Measurements from ENCODE around the gene RTN4R.
"Not testable (repeated sequence)": the region's sequence is repeated elsewhere in the genome, so short reads cannot be mapped to it uniquely, and the experiment has no call there.

Gene RTN4R

DNA sequence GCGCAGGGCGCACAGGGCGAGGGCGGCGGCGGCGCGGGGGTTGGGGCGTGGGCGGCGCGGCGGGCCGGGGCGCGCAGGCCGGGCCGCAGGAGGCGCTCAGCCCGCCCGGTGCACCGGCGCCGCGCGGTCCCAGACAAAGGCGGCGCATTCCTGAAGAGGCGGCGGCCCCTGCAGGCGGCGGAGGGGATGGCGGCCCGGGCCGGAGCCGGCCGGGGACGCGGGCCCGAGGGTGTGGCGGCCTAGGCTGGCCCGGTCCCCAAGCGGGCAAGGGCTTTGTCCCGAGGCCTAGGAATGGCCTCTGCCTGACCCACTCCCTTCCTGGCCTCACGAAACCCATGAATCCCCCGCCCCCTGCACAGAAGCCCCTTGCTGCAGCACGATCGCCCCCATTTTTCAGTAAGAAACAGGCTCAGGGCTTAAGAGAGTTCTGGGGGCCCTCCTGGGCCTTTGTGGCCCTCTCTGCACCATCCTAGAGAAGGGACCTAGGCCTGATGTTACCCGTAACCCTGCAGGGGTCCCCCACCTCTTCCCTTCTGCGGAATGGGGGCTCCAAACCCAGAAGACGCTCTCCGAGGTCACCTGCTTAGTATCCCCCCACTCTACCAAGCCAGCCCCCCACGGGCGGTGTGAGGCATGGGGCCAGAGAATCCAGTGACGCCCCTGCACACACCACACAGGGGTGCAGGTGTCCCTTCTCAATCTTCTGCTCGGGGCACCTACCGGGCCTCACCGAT is at the start of gene RTN4R:
Gene RTN4R, minus strand, starts transcription at position 40 of the 734 bp plus-strand sequence. CDS start 226 bp downstream, outside the sequence.
- Mint-ChIP-seq H3K27me3 (ENCODE audit: low read depth) (peaks cover 4% of the 10 kb centered on the region), H3K4me1 (peaks cover 8% of the 10 kb centered on the region), H3K9me3 (no peaks in the 10 kb centered on the region), H3K27ac (peak within 1 kb of the TSS in 1 of 3 experiments; percentile 81), H3K36me3 (ENCODE audit: low read depth) (no peaks in the 10 kb centered on the region), H3K4me3 (peak within 1 kb of the TSS; percentile 82 to 86 (median 82))
- TF ChIP-seq, protein P1, sequence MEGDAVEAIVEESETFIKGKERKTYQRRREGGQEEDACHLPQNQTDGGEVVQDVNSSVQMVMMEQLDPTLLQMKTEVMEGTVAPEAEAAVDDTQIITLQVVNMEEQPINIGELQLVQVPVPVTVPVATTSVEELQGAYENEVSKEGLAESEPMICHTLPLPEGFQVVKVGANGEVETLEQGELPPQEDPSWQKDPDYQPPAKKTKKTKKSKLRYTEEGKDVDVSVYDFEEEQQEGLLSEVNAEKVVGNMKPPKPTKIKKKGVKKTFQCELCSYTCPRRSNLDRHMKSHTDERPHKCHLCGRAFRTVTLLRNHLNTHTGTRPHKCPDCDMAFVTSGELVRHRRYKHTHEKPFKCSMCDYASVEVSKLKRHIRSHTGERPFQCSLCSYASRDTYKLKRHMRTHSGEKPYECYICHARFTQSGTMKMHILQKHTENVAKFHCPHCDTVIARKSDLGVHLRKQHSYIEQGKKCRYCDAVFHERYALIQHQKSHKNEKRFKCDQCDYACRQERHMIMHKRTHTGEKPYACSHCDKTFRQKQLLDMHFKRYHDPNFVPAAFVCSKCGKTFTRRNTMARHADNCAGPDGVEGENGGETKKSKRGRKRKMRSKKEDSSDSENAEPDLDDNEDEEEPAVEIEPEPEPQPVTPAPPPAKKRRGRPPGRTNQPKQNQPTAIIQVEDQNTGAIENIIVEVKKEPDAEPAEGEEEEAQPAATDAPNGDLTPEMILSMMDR (IDR thresholded peaks at IDR 0.05; ENCODE audit: unreplicated experiment in 3 of 3), result peak; percentile 62 to 73 (median 65)

DNA sequence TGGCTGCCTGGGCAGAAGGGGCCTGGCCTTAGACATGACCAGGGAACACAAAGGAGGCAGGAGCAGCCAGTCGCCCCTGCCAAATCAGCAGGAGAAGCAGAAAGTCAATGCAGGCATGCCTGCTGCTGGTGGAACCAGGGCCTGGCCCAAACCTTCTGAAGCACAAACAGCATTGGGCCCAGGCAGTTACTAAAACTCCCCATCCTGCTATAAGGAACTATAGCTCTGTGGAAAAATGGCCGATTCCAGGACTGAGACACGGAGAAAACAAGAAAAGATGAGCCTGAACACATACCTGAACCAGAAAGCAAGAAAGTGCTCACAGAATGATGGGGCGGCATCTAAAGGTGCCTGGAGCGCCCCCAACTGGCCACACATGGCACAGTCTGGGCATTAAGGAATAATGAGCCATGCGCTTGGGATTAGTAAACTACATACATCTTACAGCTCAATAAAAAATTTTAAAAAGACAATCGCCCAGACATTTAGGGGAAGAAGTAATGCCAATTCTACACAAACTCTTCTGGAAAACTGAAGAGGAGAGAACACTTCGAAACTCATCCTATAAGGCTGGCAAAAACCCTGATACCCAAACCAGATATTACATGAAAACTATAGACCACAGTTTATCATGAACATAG is 49.4 kb upstream of the RTN4R start:
- Mint-ChIP-seq H3K27ac (peak overlapping the region in 1 of 3 experiments; percentile 18), H3K4me1 (peaks cover 27% of the 10 kb centered on the region), H3K4me3 (peak overlapping the region; percentile 85 to 91 (median 90))
- H3K9me3 Mint-ChIP-seq; H3K27me3 Mint-ChIP-seq (ENCODE audit: low read depth); H3K36me3 Mint-ChIP-seq (ENCODE audit: low read depth): not testable (repeated sequence)
- TF ChIP-seq, protein P1 (IDR thresholded peaks at IDR 0.05; ENCODE audit: unreplicated experiment in 3 of 3), result peak; percentile 39 to 55 (median 46)

DNA sequence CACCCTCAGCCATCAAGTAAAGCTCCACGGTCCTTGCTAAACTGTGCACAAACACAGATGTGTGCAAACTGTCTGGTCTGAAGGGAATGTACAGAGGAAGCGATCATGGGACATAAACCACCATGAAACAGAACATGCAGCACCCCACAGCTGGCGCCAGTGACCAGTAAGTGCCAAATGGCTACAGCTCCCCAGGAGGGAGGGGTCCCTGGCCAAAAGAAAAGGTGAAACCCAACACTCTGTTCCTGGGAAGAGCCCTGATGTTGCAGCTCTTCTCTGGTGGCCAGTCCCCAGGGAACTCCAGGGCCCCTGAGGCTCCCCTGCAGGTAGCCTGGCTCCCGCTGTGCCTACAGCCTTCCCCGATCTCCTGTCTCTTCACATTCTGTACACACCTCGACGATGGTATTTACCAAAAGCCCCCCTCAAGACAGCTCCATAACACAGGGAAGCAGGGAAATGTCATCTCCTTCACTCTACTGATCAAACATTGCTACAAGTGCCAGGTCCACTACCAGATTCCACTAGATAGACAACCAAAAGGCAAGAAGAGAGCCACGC is 48.8 kb upstream of the RTN4R start:
- peaks cover 26% of the 10 kb centered on the region for H3K4me1 Mint-ChIP-seq
- H3K27me3 Mint-ChIP-seq (ENCODE audit: low read depth), result peaks cover under 1% of the 10 kb centered on the region

DNA sequence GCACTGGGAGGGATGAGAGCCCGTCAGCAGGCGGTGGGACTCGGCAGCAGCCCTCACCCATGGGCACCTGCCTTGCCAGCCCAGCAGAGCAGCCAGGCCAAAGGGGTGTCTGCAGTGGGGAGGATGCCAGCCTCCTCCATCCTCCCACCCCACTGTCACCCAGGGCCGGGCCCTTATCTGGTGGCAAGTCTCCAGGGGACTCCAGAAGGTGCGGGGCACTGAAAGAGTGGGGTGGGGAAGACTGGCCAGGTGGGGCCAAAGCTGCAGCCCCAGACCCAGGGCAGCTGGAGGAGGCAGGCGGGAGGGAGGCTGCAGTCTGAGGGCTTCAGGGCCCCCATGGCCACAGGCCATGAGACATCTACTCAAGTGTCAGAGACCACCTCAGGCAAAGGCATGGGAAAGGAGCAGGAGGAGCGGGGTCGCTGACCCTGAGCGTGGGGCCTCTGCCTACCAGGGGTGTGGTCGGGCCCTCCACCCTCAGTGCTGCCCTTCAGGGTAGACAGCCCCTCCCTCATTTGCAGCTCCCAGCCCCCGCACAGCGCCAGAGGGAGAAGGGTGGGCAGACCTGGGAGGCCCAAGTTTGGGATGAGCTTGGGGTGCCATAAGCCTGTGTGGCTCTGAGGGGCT is 48.2 kb upstream of the RTN4R start:
- Mint-ChIP-seq H3K27ac (no peak overlapping the region), H3K27me3 (ENCODE audit: low read depth) (peaks cover 4% of the 10 kb centered on the region), H3K9me3 (no peaks in the 10 kb centered on the region), H3K36me3 (ENCODE audit: low read depth) (no peaks in the 10 kb centered on the region), H3K4me3 (no peak overlapping the region), H3K4me1 (peaks cover 21% of the 10 kb centered on the region)
- TF ChIP-seq, protein P1 (IDR thresholded peaks at IDR 0.05; ENCODE audit: unreplicated experiment in 3 of 3), result no peak

More for the DNA sequence above, 48.8 kb upstream of the RTN4R start:
- Mint-ChIP-seq H3K36me3 (ENCODE audit: low read depth) (no peaks in the 10 kb centered on the region), H3K27ac (no peak overlapping the region), H3K9me3 (no peaks in the 10 kb centered on the region), H3K4me3 (peak overlapping the region; percentile 85 to 91 (median 90))
- TF ChIP-seq, protein P1 (IDR thresholded peaks at IDR 0.05; ENCODE audit: unreplicated experiment in 3 of 3), result no peak

DNA sequence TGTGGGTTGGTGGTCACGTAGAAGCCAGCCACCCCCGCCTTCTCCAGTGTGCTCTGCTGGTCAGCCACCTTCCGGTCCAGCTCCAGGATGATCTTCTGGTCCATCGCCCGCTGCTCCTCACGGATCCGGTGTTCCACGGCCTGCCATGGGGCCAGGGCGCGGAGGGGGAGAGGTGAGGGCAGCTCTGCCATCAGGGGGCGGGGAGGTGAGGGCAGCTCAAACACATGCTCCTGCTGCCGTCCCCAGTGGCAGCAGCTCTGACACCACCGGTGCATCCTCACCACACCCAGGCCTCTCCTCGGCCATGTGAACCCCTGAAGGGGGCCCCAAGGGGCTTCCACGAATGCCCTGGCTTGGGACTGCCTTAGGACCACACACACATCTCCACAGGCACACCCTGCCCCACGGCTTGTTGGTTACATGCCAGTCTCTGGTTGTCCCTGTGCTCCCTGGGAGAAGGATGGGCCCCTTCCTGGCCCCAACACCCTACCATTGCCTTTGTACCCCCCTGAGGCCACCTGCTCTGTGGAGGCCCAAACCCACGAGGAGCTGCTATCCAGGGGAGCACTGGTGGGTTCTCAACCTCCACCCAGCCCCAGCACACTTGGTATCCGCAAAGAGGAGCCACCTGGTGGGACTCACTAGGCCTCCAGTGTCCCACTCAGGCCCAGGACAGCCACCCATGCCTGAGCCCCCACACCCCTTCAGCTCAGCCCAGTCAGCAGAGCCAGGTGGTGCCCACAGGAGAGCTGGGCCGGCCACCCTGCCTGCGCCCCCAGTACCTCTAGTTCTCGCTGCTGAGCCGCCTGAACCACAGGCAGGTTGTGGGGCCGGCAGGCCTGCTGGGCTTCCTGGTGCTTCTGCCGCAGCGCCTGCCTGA is 47.5 kb upstream of the RTN4R start:
- no peak overlapping the region for H3K27ac Mint-ChIP-seq
- no peaks in the 10 kb centered on the region for H3K36me3 Mint-ChIP-seq (ENCODE audit: low read depth)
- no peak overlapping the region for H3K4me3 Mint-ChIP-seq
- TF ChIP-seq, protein P1 (IDR thresholded peaks at IDR 0.05; ENCODE audit: unreplicated experiment in 3 of 3), result no peak
- H3K27me3 Mint-ChIP-seq (ENCODE audit: low read depth), result peaks cover 4% of the 10 kb centered on the region
- no peaks in the 10 kb centered on the region for H3K9me3 Mint-ChIP-seq
- peaks cover 17% of the 10 kb centered on the region for H3K4me1 Mint-ChIP-seq

DNA sequence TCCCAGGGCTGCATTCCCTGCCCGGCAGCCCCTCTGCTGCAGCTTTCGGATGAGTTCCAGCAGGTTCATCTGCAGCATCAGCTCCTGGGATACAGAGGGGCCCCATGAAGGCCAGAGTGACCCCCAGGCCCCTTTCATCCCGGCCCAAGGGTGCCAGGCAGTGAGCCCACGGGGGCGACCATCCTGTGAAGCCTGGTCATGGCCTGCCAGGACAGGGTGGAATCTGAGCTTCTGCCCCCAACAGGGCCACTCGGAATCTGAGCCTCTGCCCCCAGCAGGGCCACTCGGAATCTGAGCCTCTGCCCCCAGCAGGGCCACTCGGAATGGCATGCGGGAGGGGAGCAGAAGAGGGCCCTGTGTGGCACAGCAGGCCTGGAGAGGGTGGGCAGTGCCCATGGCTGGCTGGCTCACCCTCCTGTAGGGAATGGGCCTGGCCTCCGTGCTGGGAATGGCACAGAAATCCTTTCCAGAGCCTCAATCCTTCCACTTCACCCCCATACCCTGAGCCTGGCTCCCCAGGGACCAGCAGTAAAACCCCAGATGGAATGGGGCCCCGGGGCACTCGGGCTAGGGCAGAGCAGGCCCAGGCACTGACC is 46.7 kb upstream of the RTN4R start:
- H3K9me3 Mint-ChIP-seq; H3K36me3 Mint-ChIP-seq (ENCODE audit: low read depth); H3K4me3 Mint-ChIP-seq; H3K27ac Mint-ChIP-seq; H3K27me3 Mint-ChIP-seq (ENCODE audit: low read depth): not testable (repeated sequence)
- H3K4me1 Mint-ChIP-seq, result peaks cover 16% of the 10 kb centered on the region

DNA sequence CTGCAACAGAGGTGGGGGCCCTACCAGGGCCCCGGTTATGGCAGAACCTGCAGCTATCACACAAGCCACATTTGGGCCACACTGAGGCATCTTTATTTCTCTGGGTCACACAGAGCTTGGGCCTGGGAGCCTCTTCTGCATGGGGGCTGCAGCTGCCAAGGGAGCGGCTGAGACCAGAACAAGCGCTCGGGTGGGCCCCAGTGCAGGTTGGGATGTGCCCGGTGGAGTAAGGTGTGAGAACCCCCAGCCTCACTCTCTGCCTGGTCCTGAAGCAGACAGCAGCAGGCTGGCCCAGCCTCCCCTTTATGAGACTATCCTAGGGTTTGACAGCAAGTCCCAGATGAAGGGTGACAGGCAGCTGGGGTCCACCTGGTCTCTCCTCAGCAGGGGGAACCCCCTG is 46.1 kb upstream of the RTN4R start:
- not testable (repeated sequence) for H3K4me3 Mint-ChIP-seq, H3K27ac Mint-ChIP-seq

More for the DNA sequence above, 46.1 kb upstream of the RTN4R start:
- not testable (repeated sequence) for H3K27me3 Mint-ChIP-seq (ENCODE audit: low read depth); H3K36me3 Mint-ChIP-seq (ENCODE audit: low read depth); H3K9me3 Mint-ChIP-seq
- peaks cover 16% of the 10 kb centered on the region for H3K4me1 Mint-ChIP-seq
